OCI-LY3 (cell line): Measurements from ENCODE around the gene EMILIN2.

ENCODE experiments used
- H2AFZ ChIP-seq: fragments of 200-600, 300-600 bp; shearing (Covaris generic); 2 replicates; pipeline ENCODE4 v1.6.0; 2014; ENCODE audit warnings: antibody characterized with exemption, low read depth, low read length
- H3K27ac ChIP-seq: fragments of 200-600, 300-600 bp; sonication (generic); 2 replicates; pipeline ENCODE4 v1.5.1; 2014; ENCODE audit warnings: mild to moderate bottlenecking, low read length, moderate library complexity, mixed read lengths
- H3K27me3 ChIP-seq: fragments of 200-600, 300-600 bp; sonication (generic); 2 replicates; pipeline ENCODE4 v1.6.1; 2014; ENCODE audit warnings: low read depth, low read length, mixed read lengths
- H3K36me3 ChIP-seq: fragments of 200-600, 300-600 bp; sonication (generic); replicated peaks from 2 replicates; pipeline ENCODE3; 2014; ENCODE audit warnings: low read depth, low read length, mixed read lengths
- H3K4me1 ChIP-seq: fragments of 300-600, 200-600 bp; sonication (generic); 2 replicates; pipeline ENCODE4 v1.6.1; 2014; ENCODE audit warnings: low read length, mixed read lengths
- H3K4me2 ChIP-seq: fragments of 200-600, 300-600 bp; sonication (generic); 2 replicates; pipeline ENCODE4 v1.6.1; 2014; ENCODE audit warnings: low read length, mixed read lengths
- H3K4me3 ChIP-seq: fragments of 300-600, 200-600 bp; sonication (generic); 2 replicates; pipeline ENCODE4 v1.5.1; 2014; ENCODE audit warnings: antibody characterized with exemption, mild to moderate bottlenecking, low read length, moderate library complexity
- H3K79me2 ChIP-seq: fragments of 300-600, 200-600 bp; shearing (Covaris generic); 2 replicates; pipeline ENCODE4 v1.6.1; 2014; ENCODE audit warnings: mild to moderate bottlenecking, low read length, mixed read lengths
- H3K9ac ChIP-seq: fragments of 300-600, 200-600 bp; shearing (Covaris generic); 2 replicates; pipeline ENCODE4 v1.6.0; 2014; ENCODE audit warnings: mild to moderate bottlenecking, low read length, moderate library complexity
- H3K9me3 ChIP-seq: fragments of 200-600, 300-600 bp; shearing (Covaris generic); 2 replicates; pipeline ENCODE4 v1.6.1; 2014; ENCODE audit warnings: low read length, mixed read lengths; ENCODE audit not compliant: insufficient read depth
- H4K20me1 ChIP-seq: fragments of 200-600, 300-600 bp; sonication (generic); 2 replicates; pipeline ENCODE4 v1.6.1; 2016; ENCODE audit warnings: low read length, mixed read lengths; ENCODE audit not compliant: insufficient read depth
- CTCF ChIP-seq: fragments of 200-600, 300-600 bp; sonication (generic); IDR thresholded peaks from 2 replicates; pipeline ENCODE4 v1.5.1; 2014; ENCODE audit warnings: antibody characterized with exemption, low read length, low read depth
- EZH2phosphoT487 ChIP-seq: fragments of 200-600 bp; shearing (Covaris generic); IDR thresholded peaks from 2 replicates; pipeline ENCODE4 v1.6.1; 2018; ENCODE audit warnings: antibody characterized with exemption, mixed run types, low read depth

EMILIN2 gene

GRCh38 chr18:2905854-2906703, 59.3 kb downstream of the EMILIN2 start:
- H3K79me2 ChIP-seq = peaks cover 82% of the 10 kb centered on the region
- TF ChIP-seq EZH2phosphoT487 = no peak
- TF ChIP-seq CTCF = no peak
- H3K4me1 ChIP-seq = peaks cover 20% of the 10 kb centered on the region; the same call in 1 of the 2 replicates
- H3K36me3 ChIP-seq = peaks cover 55% of the 10 kb centered on the region
- H4K20me1 ChIP-seq = peaks cover 92% of the 10 kb centered on the region
- no peaks in the 10 kb centered on the region for H3K27me3 ChIP-seq
- no peak overlapping the region for H3K27ac ChIP-seq
- H2AFZ ChIP-seq = no peak overlapping the region
- H3K9me3 ChIP-seq = no peaks in the 10 kb centered on the region
- peak overlapping the region; percentile 68 for H3K4me3 ChIP-seq
- peak overlapping the region; percentile 63 for H3K4me2 ChIP-seq
- H3K9ac ChIP-seq = peak overlapping the region; percentile 25; the same call in 1 of the 2 replicates

- no peak for TF ChIP-seq CTCF
- TF ChIP-seq EZH2phosphoT487 = no peak
- Histone ChIP-seq H4K20me1 (peaks cover 91% of the 10 kb centered on the region), H2AFZ (no peak overlapping the region), H3K4me3 (peak overlapping the region; percentile 68), H3K4me1 (peaks cover 20% of the 10 kb centered on the region; the same call in 1 of the 2 replicates), H3K27ac (peak overlapping the region; percentile 0; the same call in 1 of the 2 replicates), H3K27me3 (no peaks in the 10 kb centered on the region), H3K9ac (no peak overlapping the region), H3K4me2 (peak overlapping the region; percentile 63), H3K9me3 (no peaks in the 10 kb centered on the region), H3K79me2 (peaks cover 73% of the 10 kb centered on the region), H3K36me3 (peaks cover 54% of the 10 kb centered on the region)
These were observed 60.1 kb downstream of the EMILIN2 start for GRCh38 chr18:2906704-2907549.

GRCh38 chr18:2907550-2908135, 60.8 kb downstream of the EMILIN2 start:
- no peaks in the 10 kb centered on the region for H3K9me3 ChIP-seq
- no peaks in the 10 kb centered on the region for H3K27me3 ChIP-seq
- peaks cover 67% of the 10 kb centered on the region for H3K79me2 ChIP-seq
- H2AFZ ChIP-seq = no peak overlapping the region
- no peak for TF ChIP-seq EZH2phosphoT487
- TF ChIP-seq CTCF = no peak
- H3K4me2 ChIP-seq = no peak overlapping the region
- H3K4me3 ChIP-seq = no peak overlapping the region
- H3K36me3 ChIP-seq = peaks cover 56% of the 10 kb centered on the region
- H3K27ac ChIP-seq = peak overlapping the region; percentile 0; the same call in 1 of the 2 replicates
- H3K9ac ChIP-seq = no peak overlapping the region
- peaks cover 83% of the 10 kb centered on the region for H4K20me1 ChIP-seq
- peaks cover 20% of the 10 kb centered on the region; the same call in 1 of the 2 replicates for H3K4me1 ChIP-seq
